ENCODE measurements around the gene KDM8. TPM values are rescaled to one million over a fixed set of nuclear protein-coding genes. Genes with fewer than 3 reads are reported as not detected.
A peak's percentile ranks its signal among the peaks of the same experiment; 100 is the strongest.
"Not testable (repeated sequence)": the region's sequence is repeated elsewhere in the genome, so short reads cannot be mapped to it uniquely, and the experiment has no call there.

KDM8 gene
- total RNA-seq, 2 donors from 2014 or later: 8.8 to 9.6 TPM

GRCh38 chr16:27188633-27189032 is 14.7 kb upstream of the KDM8 start:
- intact Hi-C loops (cut with DNase I, micrococcal nuclease): loop anchor here in 1 of 2 donors (10.0 kb wide), 1 partner anchor 106 kb away; no protein-coding TSS in a partner anchor

GRCh38 chr16:27189335-27189972 is 13.9 kb upstream of the KDM8 start:
- peak; percentile 73 for ATAC-seq
- peak; percentile 32 to 51 for DNase-seq
- intact Hi-C loops (cut with DNase I, micrococcal nuclease): loop anchor here in 1 of 2 donors (10.0 kb wide), 1 partner anchor 105 kb away; no protein-coding TSS in a partner anchor

More at GRCh38 chr16:27188633-27189032, 14.7 kb upstream of the KDM8 start:
- no peak for ATAC-seq
- DNase-seq: no peak

- intact Hi-C loops (cut with DNase I, micrococcal nuclease): no loop called here
- DNase-seq: no peak
- no peak for ATAC-seq
These were observed 12.9 kb upstream of the KDM8 start for GRCh38 chr16:27190316-27190871.

- DNase-seq (no peak), ATAC-seq (no peak)
- intact Hi-C loops (cut with DNase I, micrococcal nuclease): no loop called here
These were observed 11.9 kb upstream of the KDM8 start for GRCh38 chr16:27191352-27191924.

GRCh38 chr16:27193300-27193990 is 9.9 kb upstream of the KDM8 start:
- intact Hi-C loops (cut with DNase I, micrococcal nuclease): no loop called here
- DNase-seq (no peak), ATAC-seq (no peak)

GRCh38 chr16:27195076-27195741 is 8.1 kb upstream of the KDM8 start:
- DNase-seq (no peak), ATAC-seq (no peak)
- intact Hi-C loops (cut with DNase I, micrococcal nuclease): no loop called here

GRCh38 chr16:27195941-27196595 is 7.3 kb upstream of the KDM8 start:
- ATAC-seq (peak; percentile 93), DNase-seq (no peak)
- intact Hi-C loops (cut with DNase I, micrococcal nuclease): no loop called here

- intact Hi-C loops (cut with DNase I, micrococcal nuclease): no loop called here
- DNase-seq (no peak), ATAC-seq (no peak)
These were observed 6.3 kb upstream of the KDM8 start for GRCh38 chr16:27197004-27197403.

GRCh38 chr16:27198451-27199234 is 4.7 kb upstream of the KDM8 start:
- DNase-seq: no peak

GRCh38 chr16:27199235-27199586 is 4.1 kb upstream of the KDM8 start:
- no peak for ATAC-seq
- DNase-seq: no peak
- intact Hi-C loops (cut with DNase I, micrococcal nuclease): no loop called here

More at GRCh38 chr16:27198451-27199234, 4.7 kb upstream of the KDM8 start:
- intact Hi-C loops (cut with DNase I, micrococcal nuclease): no loop called here
- no peak for ATAC-seq

GRCh38 chr16:27199736-27200135 is 3.6 kb upstream of the KDM8 start:
- ATAC-seq (no peak), DNase-seq (no peak)
- intact Hi-C loops (cut with DNase I, micrococcal nuclease): no loop called here

GRCh38 chr16:27200914-27201313 is 2.4 kb upstream of the KDM8 start:
- intact Hi-C loops (cut with DNase I, micrococcal nuclease); ATAC-seq; DNase-seq: not testable (repeated sequence)

GRCh38 chr16:27202923-27203506 is 311 bp upstream of the KDM8 start:
- DNase-seq (peak; percentile 95 to 97), ATAC-seq (peak; percentile 82)
- intact Hi-C loops (cut with DNase I, micrococcal nuclease): no loop called here

GRCh38 chr16:27204312-27204915 is 1.1 kb downstream of the KDM8 start:
- no peak for ATAC-seq
- DNase-seq: no peak
- intact Hi-C loops (cut with DNase I, micrococcal nuclease): no loop called here

GRCh38 chr16:27205423-27206065 is 2.2 kb downstream of the KDM8 start:
- ATAC-seq: no peak

GRCh38 chr16:27207121-27207520 is 3.8 kb downstream of the KDM8 start:
- ATAC-seq; DNase-seq; intact Hi-C loops (cut with DNase I, micrococcal nuclease): not testable (repeated sequence)

More at GRCh38 chr16:27205423-27206065, 2.2 kb downstream of the KDM8 start:
- no peak for DNase-seq
- intact Hi-C loops (cut with DNase I, micrococcal nuclease): no loop called here

Measured in left colon (tissue), 2 donors.